Epithelial cell of proximal tubule (primary cell): ENCODE results near the gene CUTC. TPM values are rescaled to one million over a fixed set of nuclear protein-coding genes. Genes with fewer than 3 reads are reported as not detected.

Source experiments
- DNase-seq: peaks from one replicate; pipeline ENCODE4 v3.0.0-alpha.2; 2011; ENCODE audit warnings: low read depth
- H3K4me3 ChIP-seq: 2 replicates; pipeline ENCODE4 v1.5.1; 2011; ENCODE audit warnings: low read depth, mild to moderate bottlenecking, low read length
- CTCF ChIP-seq: conservative IDR thresholded peaks from 2 replicates; pipeline ENCODE4 v1.5.1; 2012; ENCODE audit warnings: low read depth, mild to moderate bottlenecking, low read length
- total RNA-seq: library from RNA; depleted of rRNA; stranded (reverse); fragments of >200 nt; gene quantifications from 2 replicates; pipeline ENCODE4 v1.2.3, GENCODE V29; 2015

Gene CUTC
- total RNA-seq, 1 donor from 2014 or later, result 18.8 TPM

GRCh38 chr10:99768556-99768955 lies 36.5 kb downstream of the CUTC start:
- H3K4me3 ChIP-seq, result no peak overlapping the region
- DNase-seq, result no peak
- no peak for TF ChIP-seq CTCF

- no peak for DNase-seq
- H3K4me3 ChIP-seq, result no peak overlapping the region
- TF ChIP-seq CTCF, result no peak
Observed at GRCh38 chr10:99769706-99770105, 37.7 kb downstream of the CUTC start.

GRCh38 chr10:99770408-99771045 lies 38.5 kb downstream of the CUTC start:
- no peak for DNase-seq
- no peak for TF ChIP-seq CTCF
- H3K4me3 ChIP-seq, result no peak overlapping the region

- no peak for TF ChIP-seq CTCF
- peak; percentile 80 for DNase-seq
- H3K4me3 ChIP-seq, result no peak overlapping the region
Observed at GRCh38 chr10:99775850-99776249, 43.8 kb downstream of the CUTC start.

GRCh38 chr10:99777918-99778714 lies 46.1 kb downstream of the CUTC start:
- DNase-seq, result no peak
- no peak for TF ChIP-seq CTCF
- no peak overlapping the region for H3K4me3 ChIP-seq

GRCh38 chr10:99779335-99779734 lies 47.3 kb downstream of the CUTC start:
- no peak for TF ChIP-seq CTCF
- no peak for DNase-seq
- H3K4me3 ChIP-seq, result no peak overlapping the region
